Transverse colon (tissue), 4 donors: ENCODE data around the gene AGAP1.

Source experiments
- CTCF ChIP-seq, 5 experiments: fragments of 200-600 bp in 3 of 5; fragments of 450-650 bp in 2 of 5; sonication (generic) in 3 of 5; IDR thresholded peaks; 1 replicate in 2 of 5; 2 replicates in 3 of 5; pipeline ENCODE4 v1.5.1; 2016 to 2017; ENCODE audit warnings: antibody characterized with exemption in 5 of 5, inconsistent platforms in 3 of 5, mild to moderate bottlenecking in 2 of 5, moderate library complexity in 1 of 5
- EP300 ChIP-seq: sonication (generic); formaldehyde crosslinking; IDR thresholded peaks from one replicate; pipeline ENCODE4 v1.6.1; 2017; ENCODE audit warnings: antibody characterized with exemption, low read depth
- POLR2A ChIP-seq: fragments of 450-650 bp; IDR thresholded peaks from one replicate; pipeline ENCODE4 v1.6.1; 2016; ENCODE audit warnings: antibody characterized with exemption, mild to moderate bottlenecking, moderate library complexity
- POLR2AphosphoS5 ChIP-seq, 3 donors: sonication (generic); formaldehyde crosslinking; IDR thresholded peaks; one replicate each; pipeline ENCODE4 v1.6.1; 2016; ENCODE audit warnings: antibody characterized with exemption in 3 of 3

GRCh38 chr2:235485362-235485761 is 8.5 kb upstream of the AGAP1 start:
- TF ChIP-seq CTCF (IDR thresholded peaks at IDR 0.05) (no peak), EP300 (no peak), POLR2A (no peak), POLR2AphosphoS5 (IDR thresholded peaks at IDR 0.05) (no peak)
